CD4-positive, CD25-positive, alpha-beta regulatory T cell (primary cell): Measurements from ENCODE around the gene C1orf210. TPM values are rescaled to one million over a fixed set of nuclear protein-coding genes. Genes with fewer than 3 reads are reported as not detected.

Experiments
- ATAC-seq, 2 donors: fragments of 150-1000 bp; cut with Tn5 transposase; one replicate each; pipeline ENCODE4 v1.10.0; 2021; ENCODE audit warnings: low read depth in 2 of 2, moderate number of reproducible peaks in 2 of 2, moderate library complexity in 1 of 2
- DNase-seq, 3 donors: peaks; one replicate each; pipeline versions ENCODE4 v3.0.0 to v3.0.0-alpha.2; 2012 to 2022; ENCODE audit warnings: mixed read lengths in 1 of 3
- H3K27ac ChIP-seq: one replicate; pipeline ENCODE4 v1.7.0; 2013; ENCODE audit warnings: mild to moderate bottlenecking, low read length; ENCODE audit not compliant: insufficient read depth, poor library complexity, severe bottlenecking
- H3K27me3 ChIP-seq: one replicate; pipeline ENCODE4 v1.7.0; 2013; ENCODE audit warnings: low read length; ENCODE audit not compliant: control insufficient read depth, insufficient read depth
- H3K36me3 ChIP-seq: one replicate; pipeline ENCODE4 v1.7.0; 2013; ENCODE audit warnings: mild to moderate bottlenecking, low read length, moderate library complexity; ENCODE audit not compliant: control insufficient read depth, insufficient read depth
- H3K4me1 ChIP-seq: 2 replicates; pipeline ENCODE4 v1.7.0; 2013; ENCODE audit warnings: mild to moderate bottlenecking, low read length; ENCODE audit not compliant: insufficient read depth, control insufficient read depth, poor library complexity, severe bottlenecking
- H3K4me3 ChIP-seq: one replicate; pipeline ENCODE4 v1.7.0; 2013; ENCODE audit warnings: low read depth, mild to moderate bottlenecking, low read length, moderate library complexity
- H3K9me3 ChIP-seq, 2 experiments: 1 replicate in 1 of 2; 2 replicates in 1 of 2; pipeline ENCODE4 v1.7.0; 2013; ENCODE audit warnings: low read length in 2 of 2, mild to moderate bottlenecking in 1 of 2, moderate library complexity in 1 of 2; ENCODE audit not compliant: control insufficient read depth in 2 of 2
- H3K27ac Mint-ChIP-seq, 3 donors: one replicate each; pipeline ENCODE4 v1.8.0; 2020 to 2022; ENCODE audit warnings: mild to moderate bottlenecking in 3 of 3, mixed read lengths in 3 of 3, moderate library complexity in 2 of 3
- H3K27me3 Mint-ChIP-seq: one replicate; pipeline ENCODE4 v1.8.0; 2022; ENCODE audit warnings: mild to moderate bottlenecking, mixed read lengths
- H3K36me3 Mint-ChIP-seq: one replicate; pipeline ENCODE4 v1.8.0; 2020; ENCODE audit warnings: mixed read lengths
- H3K4me1 Mint-ChIP-seq, 4 donors: one replicate each; pipeline ENCODE4 v1.8.0; 2020 to 2022; ENCODE audit warnings: mixed read lengths in 4 of 4, mild to moderate bottlenecking in 1 of 4
- H3K4me3 Mint-ChIP-seq, 4 donors: one replicate each; pipeline ENCODE4 v1.8.0; 2020 to 2022; ENCODE audit warnings: mild to moderate bottlenecking in 4 of 4, mixed read lengths in 4 of 4, moderate library complexity in 3 of 4
- H3K9me3 Mint-ChIP-seq, 7 donors: one replicate each; pipeline ENCODE4 v1.8.0; 2020 to 2022; ENCODE audit warnings: mixed read lengths in 7 of 7, mild to moderate bottlenecking in 3 of 7, moderate library complexity in 2 of 7
- polyA plus RNA-seq, 4 donors: library from polyadenylated mRNA; unstranded; fragments of 300-500 nt; fragmentation: Illumina TruSeq; gene quantifications; one replicate each; pipeline ENCODE4 v1.2.3, GENCODE V29; 2021
- total RNA-seq: library from RNA; stranded (reverse); gene quantifications from one replicate; pipeline ENCODE4 v1.2.3, GENCODE V29; 2022

C1orf210 gene
- total and polyA plus RNA-seq, 5 donors from 2014 or later = not detected

DNA sequence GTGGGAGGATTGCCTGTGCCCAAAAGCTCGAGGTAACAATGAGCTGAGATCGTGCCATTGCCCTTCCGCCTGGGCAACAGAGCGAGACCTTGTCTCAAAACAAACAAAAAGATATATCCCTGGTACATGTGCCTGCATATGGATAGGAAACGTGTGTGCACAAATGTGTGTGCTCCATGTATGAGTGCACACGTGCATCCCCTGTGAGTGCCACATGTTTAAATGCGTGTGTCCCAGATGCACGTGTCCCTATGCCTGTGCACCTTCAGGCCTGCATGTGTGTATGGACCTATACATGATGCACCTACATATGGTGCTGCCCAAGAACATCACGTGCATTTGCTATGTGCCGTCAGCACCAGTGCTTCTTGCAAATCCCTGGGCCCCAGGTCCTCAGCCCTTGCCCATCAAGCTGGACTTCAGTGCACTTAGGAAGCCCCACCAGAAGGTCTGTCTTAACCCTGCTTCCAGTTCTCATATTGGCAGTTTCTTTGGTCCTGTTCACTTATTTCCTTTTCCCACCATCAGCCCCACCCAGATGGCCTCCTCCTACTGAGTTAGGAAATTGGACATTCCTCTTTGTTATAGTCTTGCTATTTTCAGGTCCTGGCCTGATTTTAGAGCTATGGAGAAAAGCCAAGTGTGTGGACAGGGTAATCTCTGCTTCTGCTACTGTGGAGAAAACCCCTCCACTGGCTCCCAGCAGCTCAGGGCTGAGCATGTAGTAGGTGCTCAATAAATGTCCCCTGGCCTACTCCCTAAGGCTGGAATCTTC lies 30.8 kb upstream of the C1orf210 start:
- Mint-ChIP-seq H3K27ac (peak overlapping the region in 1 of 3 donors; percentile 51), H3K4me1 (no peaks in the 10 kb centered on the region), H3K9me3 (no peaks in the 10 kb centered on the region), H3K4me3 (no peak overlapping the region), H3K27me3 (no peaks in the 10 kb centered on the region), H3K36me3 (no peaks in the 10 kb centered on the region)
- DNase-seq (no peak), ATAC-seq (no peak)
- Histone ChIP-seq H3K27me3 (no peaks in the 10 kb centered on the region), H3K4me3 (no peak overlapping the region), H3K36me3 (no peaks in the 10 kb centered on the region), H3K27ac (no peak overlapping the region), H3K9me3 (no peaks in the 10 kb centered on the region), H3K4me1 (no peaks in the 10 kb centered on the region)

DNA sequence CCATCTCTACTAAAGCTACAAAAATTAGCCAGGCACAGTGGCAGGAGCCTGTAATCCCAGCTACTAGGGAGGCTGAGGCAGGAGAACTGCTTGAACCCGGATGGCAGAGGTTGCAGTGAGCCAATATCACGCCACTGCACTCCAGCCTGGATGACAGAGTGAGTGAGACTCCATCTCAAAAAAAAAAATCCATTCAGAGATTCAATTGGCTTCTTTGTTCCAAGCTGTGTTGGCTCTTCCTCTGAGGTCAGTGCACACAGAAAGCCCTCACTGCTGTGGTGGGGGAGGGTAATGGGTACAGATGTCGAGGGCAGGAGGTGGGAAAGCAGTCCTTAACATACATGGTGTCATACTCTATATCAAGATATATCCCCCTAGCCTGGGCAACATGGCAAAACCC lies 30.1 kb upstream of the C1orf210 start:
- Histone ChIP-seq H3K4me1 (no peaks in the 10 kb centered on the region), H3K27me3 (no peaks in the 10 kb centered on the region), H3K27ac (no peak overlapping the region), H3K4me3 (no peak overlapping the region), H3K9me3 (no peaks in the 10 kb centered on the region), H3K36me3 (no peaks in the 10 kb centered on the region)
- H3K4me3 Mint-ChIP-seq = no peak overlapping the region
- no peak for DNase-seq
- H3K4me1 Mint-ChIP-seq = no peaks in the 10 kb centered on the region
- no peaks in the 10 kb centered on the region for H3K36me3 Mint-ChIP-seq
- peak overlapping the region in 1 of 3 donors; percentile 51 for H3K27ac Mint-ChIP-seq
- H3K9me3 Mint-ChIP-seq = no peaks in the 10 kb centered on the region
- no peak for ATAC-seq
- peaks cover 4% of the 10 kb centered on the region for H3K27me3 Mint-ChIP-seq

DNA sequence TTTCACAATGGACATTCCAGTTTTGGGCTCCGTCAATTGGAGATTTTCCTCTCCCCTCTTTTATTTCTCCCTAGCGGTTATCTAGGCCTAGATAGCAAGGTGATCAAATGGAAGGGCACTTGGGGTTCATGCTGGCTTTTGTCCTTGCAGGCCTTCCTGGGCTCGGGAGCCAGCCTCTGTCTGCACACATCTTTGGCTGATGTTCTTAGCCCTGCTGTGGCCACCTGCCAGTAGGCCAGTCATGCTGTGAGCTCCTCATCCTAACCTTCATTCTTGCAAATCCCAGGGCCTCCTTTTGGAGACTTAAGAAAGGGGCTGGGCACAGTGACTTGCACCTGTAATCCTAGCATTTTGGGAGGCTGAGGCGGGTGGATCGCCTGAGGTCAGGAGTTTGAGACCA lies 28.9 kb upstream of the C1orf210 start:
- DNase-seq (no peak), ATAC-seq (no peak)
- Mint-ChIP-seq H3K4me3 (no peak overlapping the region), H3K27me3 (peaks cover 4% of the 10 kb centered on the region), H3K36me3 (no peaks in the 10 kb centered on the region), H3K4me1 (no peaks in the 10 kb centered on the region), H3K9me3 (no peaks in the 10 kb centered on the region), H3K27ac (no peak overlapping the region)
- Histone ChIP-seq H3K4me1 (no peaks in the 10 kb centered on the region), H3K27me3 (no peaks in the 10 kb centered on the region), H3K4me3 (no peak overlapping the region), H3K36me3 (no peaks in the 10 kb centered on the region), H3K9me3 (no peaks in the 10 kb centered on the region), H3K27ac (no peak overlapping the region)

DNA sequence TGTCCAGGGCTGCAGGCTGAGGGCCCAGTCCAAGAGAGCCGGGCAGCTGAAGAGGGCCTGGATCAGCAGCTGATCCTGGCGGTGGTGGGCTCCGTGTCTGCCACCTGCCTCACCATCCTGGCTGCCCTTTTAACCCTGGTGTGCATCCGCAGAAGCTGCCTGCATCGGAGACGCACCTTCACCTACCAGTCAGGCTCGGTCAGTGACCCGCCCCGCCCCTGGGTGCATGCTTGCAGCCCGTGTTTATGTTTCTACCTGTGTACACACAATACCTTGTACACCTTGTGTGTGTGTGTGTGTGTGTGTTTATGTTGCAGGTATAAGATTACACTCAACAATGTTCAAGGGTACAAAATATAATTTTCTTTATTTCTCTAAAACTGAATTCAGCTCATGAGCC lies 28.4 kb upstream of the C1orf210 start:
- H3K27ac Mint-ChIP-seq = no peak overlapping the region
- Histone ChIP-seq H3K27me3 (no peaks in the 10 kb centered on the region), H3K4me3 (no peak overlapping the region), H3K27ac (no peak overlapping the region), H3K36me3 (no peaks in the 10 kb centered on the region), H3K9me3 (no peaks in the 10 kb centered on the region), H3K4me1 (no peaks in the 10 kb centered on the region)
- no peak overlapping the region for H3K4me3 Mint-ChIP-seq
- H3K9me3 Mint-ChIP-seq = no peaks in the 10 kb centered on the region
- peaks cover 4% of the 10 kb centered on the region for H3K27me3 Mint-ChIP-seq
- H3K36me3 Mint-ChIP-seq = no peaks in the 10 kb centered on the region
- no peaks in the 10 kb centered on the region for H3K4me1 Mint-ChIP-seq
- DNase-seq = no peak
- no peak for ATAC-seq

DNA sequence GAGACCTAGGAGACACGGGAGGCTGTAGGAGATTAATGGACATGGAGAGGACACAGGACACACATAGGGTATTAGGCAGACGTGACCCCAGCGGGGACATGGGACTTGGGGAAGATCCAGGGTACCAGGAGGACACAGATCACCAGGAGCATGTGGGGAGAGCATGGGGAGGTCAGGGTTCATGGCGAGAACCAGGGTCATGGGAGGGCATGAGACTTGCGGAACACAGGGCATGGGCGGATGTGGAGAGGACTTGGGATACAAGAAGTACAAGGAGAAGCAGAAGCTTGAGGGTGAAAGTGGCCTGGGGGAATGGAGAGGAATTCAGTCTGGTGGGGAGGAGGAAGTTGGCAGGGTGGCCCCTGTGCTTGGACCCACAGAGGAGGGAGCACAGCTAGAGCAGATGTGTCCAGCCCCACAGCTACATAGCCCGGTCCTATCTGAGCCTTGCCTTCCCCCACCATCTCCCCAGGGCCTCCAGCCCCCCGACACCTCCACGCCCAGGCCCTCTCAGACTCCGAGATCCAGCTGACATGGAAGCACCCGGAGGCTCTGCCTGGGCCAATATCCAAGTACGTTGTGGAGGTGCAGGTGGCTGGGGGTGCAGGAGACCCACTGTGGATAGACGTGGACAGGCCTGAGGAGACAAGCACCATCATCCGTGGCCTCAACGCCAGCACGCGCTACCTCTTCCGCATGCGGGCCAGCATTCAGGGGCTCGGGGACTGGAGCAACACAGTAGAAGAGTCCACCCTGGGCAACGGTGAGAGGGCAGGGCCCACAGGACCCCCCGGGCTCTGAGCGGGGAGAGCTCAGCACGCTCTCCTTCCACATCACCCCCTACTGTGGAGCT lies 27.5 kb upstream of the C1orf210 start:
- ATAC-seq (no peak), DNase-seq (no peak)
- Histone ChIP-seq H3K9me3 (no peaks in the 10 kb centered on the region), H3K4me1 (no peaks in the 10 kb centered on the region), H3K27ac (no peak overlapping the region), H3K4me3 (no peak overlapping the region), H3K36me3 (no peaks in the 10 kb centered on the region), H3K27me3 (no peaks in the 10 kb centered on the region)
- Mint-ChIP-seq H3K27ac (no peak overlapping the region), H3K36me3 (no peaks in the 10 kb centered on the region), H3K4me1 (no peaks in the 10 kb centered on the region), H3K27me3 (peaks cover 4% of the 10 kb centered on the region), H3K9me3 (no peaks in the 10 kb centered on the region), H3K4me3 (no peak overlapping the region)

DNA sequence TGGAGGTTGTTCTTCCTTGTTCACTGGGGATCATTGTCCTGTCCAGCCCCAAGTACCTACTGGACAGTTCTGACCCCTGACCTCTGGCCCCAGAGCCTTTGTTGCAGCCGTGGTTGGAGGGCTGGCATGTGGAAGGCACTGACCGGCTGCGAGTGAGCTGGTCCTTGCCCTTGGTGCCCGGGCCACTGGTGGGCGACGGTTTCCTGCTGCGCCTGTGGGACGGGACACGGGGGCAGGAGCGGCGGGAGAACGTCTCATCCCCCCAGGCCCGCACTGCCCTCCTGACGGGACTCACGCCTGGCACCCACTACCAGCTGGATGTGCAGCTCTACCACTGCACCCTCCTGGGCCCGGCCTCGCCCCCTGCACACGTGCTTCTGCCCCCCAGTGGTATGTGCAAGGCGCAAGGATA lies 26.8 kb upstream of the C1orf210 start:
- Mint-ChIP-seq H3K27ac (no peak overlapping the region), H3K36me3 (no peaks in the 10 kb centered on the region), H3K27me3 (peaks cover 4% of the 10 kb centered on the region), H3K4me3 (no peak overlapping the region), H3K9me3 (no peaks in the 10 kb centered on the region), H3K4me1 (no peaks in the 10 kb centered on the region)
- no peak for ATAC-seq
- Histone ChIP-seq H3K4me1 (no peaks in the 10 kb centered on the region), H3K9me3 (no peaks in the 10 kb centered on the region), H3K27me3 (no peaks in the 10 kb centered on the region), H3K36me3 (no peaks in the 10 kb centered on the region), H3K27ac (no peak overlapping the region), H3K4me3 (no peak overlapping the region)
- DNase-seq = no peak

DNA sequence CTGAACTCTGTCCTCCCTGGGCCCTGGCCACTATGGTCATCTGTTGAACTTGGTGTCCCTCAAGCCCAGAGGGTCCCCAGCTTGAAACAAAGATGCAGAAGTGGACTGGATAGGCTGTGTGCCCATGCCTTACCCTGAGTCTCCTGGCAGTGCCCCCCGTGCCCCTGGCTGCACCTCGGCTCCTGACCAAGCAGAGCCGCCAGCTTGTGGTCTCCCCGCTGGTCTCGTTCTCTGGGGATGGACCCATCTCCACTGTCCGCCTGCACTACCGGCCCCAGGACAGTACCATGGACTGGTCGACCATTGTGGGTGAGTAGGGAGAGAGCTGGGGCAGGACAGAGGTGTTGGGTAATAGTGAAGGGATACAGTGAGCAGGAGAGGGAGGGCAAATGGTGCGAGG lies 26.1 kb upstream of the C1orf210 start:
- Mint-ChIP-seq H3K9me3 (no peaks in the 10 kb centered on the region), H3K4me1 (no peaks in the 10 kb centered on the region), H3K27me3 (peaks cover 4% of the 10 kb centered on the region), H3K4me3 (no peak overlapping the region), H3K36me3 (no peaks in the 10 kb centered on the region), H3K27ac (no peak overlapping the region)
- H3K36me3 ChIP-seq = no peaks in the 10 kb centered on the region
- no peak for DNase-seq
- H3K9me3 ChIP-seq = no peaks in the 10 kb centered on the region
- no peaks in the 10 kb centered on the region for H3K4me1 ChIP-seq
- no peak overlapping the region for H3K27ac ChIP-seq
- no peak overlapping the region for H3K4me3 ChIP-seq
- ATAC-seq = no peak
- no peaks in the 10 kb centered on the region for H3K27me3 ChIP-seq
